Activated CD4-positive, alpha-beta T cell treated with anti-CD3 and anti-CD28 coated beads, Interleukin-2, amount 50 U/mL, for 24 hours (primary cell): ENCODE data around the gene BRAF.
"Not testable (repeated sequence)": the region's sequence is repeated elsewhere in the genome, so short reads cannot be mapped to it uniquely, and the experiment has no call there.

Experiments
- DNase-seq, 2 donors: peaks; one replicate each; pipeline ENCODE4 v3.0.0-alpha.2; 2020; ENCODE audit warnings: low read depth in 1 of 2, low spot score in 1 of 2

Gene BRAF

GRCh38 chr7:140920745-140921144 lies 4.0 kb downstream of the BRAF start:
- DNase-seq = no peak

- no peak for DNase-seq
Observed at GRCh38 chr7:140918236-140918635, 6.5 kb downstream of the BRAF start.

DNA sequence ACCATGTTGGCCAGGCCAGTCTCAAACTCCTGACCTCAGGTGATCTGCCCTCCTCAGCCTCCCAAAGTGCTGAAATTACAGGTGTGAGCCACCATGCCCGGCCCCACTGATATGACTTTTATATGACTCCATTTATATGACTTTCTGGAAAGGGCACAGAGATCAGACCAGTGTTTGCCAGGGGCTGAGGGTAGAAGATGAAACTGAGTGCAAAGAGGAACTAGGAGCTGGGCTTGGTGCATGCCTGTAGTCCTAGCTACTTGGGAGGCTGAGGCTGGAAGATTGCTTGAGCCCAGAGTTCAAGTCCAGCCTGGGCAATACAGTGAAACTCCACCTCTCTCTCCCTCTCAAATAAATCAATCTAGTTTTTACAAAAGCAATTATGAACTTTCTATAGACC lies 7.5 kb downstream of the BRAF start:
- no peak for DNase-seq

DNA sequence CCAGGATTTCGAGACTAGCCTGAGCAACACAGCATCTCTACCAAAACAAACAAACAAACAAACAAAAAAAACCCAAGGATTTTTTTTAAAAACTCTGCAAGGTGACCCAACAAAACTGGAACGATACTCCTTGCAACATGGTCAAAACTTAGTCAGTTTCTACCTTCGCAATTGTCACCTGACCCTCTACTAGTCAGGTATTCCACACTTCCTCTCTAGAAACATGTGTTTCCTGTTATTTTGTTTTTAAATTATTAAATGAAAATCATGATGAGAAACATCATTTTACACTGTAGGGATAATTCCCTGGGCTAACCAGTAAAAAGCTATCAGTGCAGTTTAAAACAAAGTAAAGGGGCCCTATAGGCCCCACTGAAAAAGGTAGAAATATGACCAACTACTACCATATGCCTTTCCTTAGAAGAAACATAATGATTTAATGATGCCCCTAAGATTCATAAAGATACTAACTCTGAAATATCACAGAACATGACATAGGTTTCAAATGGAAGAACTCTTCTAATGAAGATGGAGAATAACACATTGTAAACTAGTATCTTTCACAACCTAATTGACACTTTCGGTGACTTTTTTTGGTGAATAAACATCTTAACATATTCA lies 8.7 kb downstream of the BRAF start:
- DNase-seq = no peak

- DNase-seq = no peak
Observed at GRCh38 chr7:140914083-140914482, 10.6 kb downstream of the BRAF start.

DNA sequence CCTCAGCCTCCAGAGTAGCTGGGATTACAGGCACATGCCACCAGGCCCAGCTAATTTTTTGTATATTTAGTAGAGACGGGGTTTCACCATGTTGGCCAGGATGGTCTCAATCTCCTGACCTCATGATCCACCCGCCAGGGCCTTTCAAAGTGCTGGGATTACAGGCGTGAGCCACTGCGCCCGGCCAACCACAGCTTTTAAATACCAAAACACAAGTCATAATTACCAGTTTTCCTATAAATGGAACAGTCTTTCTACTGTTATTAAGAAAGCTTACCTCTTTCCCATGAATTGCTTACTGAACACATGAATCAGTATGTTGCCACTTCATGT lies 11.2 kb downstream of the BRAF start:
- not testable (repeated sequence) for DNase-seq

DNA sequence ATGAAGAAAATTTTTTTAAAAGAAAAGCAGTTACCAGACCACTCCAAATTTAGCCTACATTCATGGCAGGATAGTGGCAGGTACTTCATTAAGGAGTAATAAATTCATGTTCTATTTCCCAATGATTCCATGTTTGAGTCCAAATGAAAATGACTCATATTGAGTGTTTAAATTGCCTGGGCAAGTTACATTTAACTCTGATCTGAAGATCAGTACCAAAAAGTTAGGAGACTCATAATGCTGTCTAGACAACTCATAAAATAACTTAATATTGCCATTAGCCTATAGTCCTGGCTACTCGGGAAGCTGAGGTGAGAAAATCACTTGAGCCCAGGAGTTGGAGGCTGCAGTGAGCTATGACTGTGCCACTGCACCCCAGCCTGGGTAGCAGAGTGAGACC lies 13.0 kb downstream of the BRAF start:
- DNase-seq = no peak

DNA sequence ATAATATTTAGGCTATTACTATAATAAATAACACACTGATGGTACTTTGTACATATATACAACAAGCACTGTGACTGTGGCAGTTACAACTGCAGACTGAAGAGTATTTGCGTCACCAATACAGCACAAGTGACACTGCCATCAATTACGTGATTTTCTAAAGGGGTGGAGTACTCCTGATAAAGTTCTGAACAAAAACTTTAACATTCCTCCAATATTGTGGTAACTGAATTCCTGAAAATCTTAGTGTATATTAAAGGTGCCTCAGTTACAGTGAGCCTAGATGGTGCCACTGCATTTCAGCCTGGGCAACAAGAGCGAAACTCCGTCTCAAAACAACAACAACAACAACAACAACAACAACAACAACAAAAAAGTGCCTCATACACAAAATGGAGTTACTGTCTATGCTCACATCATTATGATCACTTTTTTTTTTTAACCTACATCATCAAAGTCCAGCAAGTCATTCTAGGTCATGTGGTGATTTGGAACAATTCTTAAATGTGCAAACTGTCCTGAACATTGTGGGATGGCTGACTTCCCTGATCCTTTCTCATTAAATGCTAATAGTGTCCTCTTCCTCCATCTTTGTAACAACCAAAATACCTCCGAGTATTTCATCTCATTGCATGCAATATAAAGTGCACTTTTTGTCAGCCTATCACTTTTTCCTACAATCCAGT lies 15.1 kb downstream of the BRAF start:
- DNase-seq = no peak

GRCh38 chr7:140908361-140908760 lies 16.4 kb downstream of the BRAF start:
- DNase-seq = no peak

GRCh38 chr7:140903741-140904480 lies 20.8 kb downstream of the BRAF start:
- DNase-seq = no peak

- peak in 1 of 2 donors; percentile 8 for DNase-seq
Observed at GRCh38 chr7:140902303-140902953, 22.3 kb downstream of the BRAF start.

DNA sequence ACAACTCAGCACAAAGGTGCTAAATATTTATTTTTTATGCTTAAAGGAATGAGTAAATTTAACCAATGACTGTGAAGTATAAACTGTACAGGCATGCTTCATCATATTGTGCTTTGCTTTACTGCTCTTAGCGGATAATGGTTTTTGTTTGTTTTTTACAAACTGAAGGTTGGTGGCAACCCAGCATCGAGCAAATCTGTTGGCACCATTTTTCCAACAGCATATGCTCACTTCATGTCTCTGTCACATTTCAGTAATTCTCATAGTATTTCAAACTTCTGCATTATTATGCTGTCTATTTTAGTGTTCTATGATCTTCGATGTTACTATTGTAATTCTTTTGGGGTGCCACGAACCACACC lies 22.8 kb downstream of the BRAF start:
- no peak for DNase-seq

DNA sequence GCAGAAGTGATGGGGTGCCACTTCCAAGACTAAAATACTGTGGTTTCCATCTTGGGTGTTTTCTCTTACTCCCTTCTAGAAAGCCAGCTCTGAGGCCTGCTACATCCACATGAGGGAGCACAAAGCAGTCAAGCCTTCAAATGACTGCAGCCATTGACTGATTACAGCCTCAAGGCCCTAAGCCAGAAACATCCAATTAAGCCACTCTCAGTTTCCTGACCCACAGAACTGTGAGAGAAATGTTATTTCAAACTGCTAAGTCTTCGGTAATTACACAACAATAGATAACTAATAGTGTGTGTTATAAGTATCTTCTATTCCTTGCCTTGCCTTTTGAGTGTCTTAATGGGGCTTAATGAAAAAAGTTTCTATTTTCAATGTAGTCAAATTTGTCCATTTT lies 24.8 kb downstream of the BRAF start:
- no peak for DNase-seq

DNA sequence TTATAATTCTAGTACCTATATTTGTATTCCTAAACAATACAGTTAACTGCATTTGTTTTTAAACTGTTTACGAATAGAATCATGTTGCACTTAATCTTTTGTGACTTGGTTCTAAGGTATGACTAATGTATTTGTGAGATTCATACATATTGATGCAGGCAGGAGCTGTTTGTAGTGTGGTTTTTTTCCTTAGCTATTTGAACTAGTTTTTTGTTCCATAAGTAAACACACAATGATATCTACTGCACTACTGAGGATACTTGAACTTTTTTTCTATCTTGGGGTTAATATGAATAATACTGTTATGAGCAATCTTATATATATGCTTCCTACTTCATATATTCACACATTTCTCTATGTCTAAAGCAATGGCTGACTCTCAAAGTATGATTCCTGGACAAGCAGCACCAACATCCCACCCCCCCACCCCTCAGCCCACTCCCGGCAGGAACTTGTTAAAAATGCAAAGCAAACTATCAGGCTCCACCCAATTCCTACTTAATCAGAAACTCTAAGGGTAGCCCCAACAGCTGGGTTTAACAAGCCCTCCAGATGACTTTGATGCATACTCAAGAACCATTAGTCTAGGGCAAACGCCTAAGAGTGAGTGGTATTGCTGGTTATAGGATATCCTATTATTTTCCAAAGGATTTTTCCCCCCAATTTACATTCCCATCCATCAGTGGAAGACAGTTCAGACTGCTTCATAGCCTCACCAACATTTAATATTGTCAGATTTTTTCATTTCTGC lies 25.8 kb downstream of the BRAF start:
- no peak for DNase-seq

DNA sequence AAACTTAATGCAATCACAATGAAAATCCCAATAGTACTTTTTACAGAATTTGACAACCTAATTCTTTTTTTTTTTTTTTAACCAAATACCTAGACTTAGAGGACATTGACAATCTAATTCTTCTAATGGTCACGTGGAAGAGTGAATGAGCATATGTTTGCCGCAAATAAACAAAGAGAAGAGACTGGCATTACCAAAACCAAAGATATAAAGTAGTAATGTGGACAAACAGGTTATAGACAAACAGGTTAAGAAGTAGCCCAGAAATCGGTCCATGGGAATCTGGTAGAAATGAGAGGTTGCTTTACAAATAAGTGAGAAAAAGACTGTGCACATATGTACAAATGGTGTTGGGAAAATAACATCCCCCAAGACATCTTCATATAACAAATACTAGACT lies 27.7 kb downstream of the BRAF start:
- DNase-seq = no peak

DNA sequence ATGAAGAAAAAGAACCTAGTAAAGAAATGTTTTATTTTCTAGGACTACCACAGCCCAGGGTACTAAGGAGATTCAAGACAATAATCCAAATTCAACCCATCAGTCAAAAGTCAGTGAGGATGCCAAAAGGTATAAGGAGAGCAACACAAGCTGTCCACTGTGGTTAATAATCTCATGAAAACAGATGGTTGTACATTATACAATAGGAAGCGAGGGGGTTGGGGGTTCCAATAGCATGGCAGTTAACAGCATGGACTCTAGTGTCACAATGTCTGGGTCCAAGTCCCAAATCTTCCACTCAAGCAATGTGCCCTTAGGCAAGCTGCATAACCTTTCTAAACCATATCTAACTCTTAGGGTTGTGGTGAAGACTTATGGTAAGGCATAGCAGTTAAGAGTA lies 35.1 kb downstream of the BRAF start:
- DNase-seq = no peak

DNA sequence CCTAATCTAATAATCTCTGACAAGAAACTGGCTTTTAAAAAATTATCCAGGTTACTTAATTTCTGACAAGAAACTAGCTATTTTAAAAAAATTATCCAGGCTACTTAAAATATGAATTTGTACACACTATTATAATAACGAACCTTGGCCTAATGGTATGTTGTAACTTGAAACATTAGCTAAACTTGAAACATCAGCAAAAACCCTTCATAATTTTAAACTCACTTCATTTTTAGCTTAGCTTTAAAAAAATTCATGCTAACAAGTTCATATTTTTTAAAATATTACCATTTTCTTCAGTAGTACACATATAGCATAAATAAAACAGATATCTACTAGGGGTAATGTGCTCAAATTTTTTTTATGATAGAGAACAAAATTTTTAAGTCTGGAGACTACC lies 35.6 kb downstream of the BRAF start:
- no peak for DNase-seq

DNA sequence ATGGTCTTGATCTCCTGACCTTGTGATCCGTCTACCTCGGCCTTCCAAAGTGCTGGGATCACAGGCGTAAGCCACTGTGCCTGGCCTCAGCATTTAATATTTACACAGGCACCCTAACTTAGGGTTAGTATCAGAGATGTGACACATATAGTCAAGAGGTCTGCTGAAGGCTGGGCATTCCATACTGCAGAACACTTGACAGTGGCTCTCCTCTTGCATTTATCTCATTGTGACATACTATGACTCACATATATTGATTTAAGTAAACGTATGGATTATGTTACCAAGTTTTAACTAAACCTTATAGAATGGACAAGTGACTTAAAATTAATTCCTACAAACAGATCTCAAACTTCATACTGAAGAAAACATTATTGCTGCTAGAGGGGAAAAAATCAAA lies 36.6 kb downstream of the BRAF start:
- DNase-seq = no peak

- no peak for DNase-seq
Observed at GRCh38 chr7:140885735-140886334, 38.9 kb downstream of the BRAF start.

- DNase-seq = no peak
Observed at GRCh38 chr7:140883378-140883777, 41.4 kb downstream of the BRAF start.

DNA sequence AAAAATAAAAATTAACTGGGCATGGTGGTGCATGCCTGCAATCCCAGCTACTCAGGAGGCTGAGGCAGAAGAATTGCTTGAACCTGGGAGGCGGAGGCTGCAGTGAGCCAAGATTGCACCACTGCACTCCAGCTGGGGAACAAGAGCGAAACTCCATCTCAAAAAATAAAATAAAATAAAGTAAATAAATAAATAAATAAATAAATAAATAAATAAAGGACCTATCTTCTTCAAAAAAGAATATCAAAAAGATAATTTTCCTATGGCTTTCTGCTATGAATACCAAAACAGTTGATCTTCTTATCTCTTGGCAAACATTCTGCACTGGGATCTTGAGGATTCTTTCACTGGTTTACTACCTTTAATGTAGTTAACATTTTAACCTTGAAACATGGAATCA lies 41.9 kb downstream of the BRAF start:
- DNase-seq = not testable (repeated sequence)
